ENCODE results near the gene CEND1. TPM values are rescaled to one million over a fixed set of nuclear protein-coding genes. Genes with fewer than 3 reads are reported as not detected.

The CEND1 gene
- total and polyA plus RNA-seq, 2 of the 13 experiments (the other 11 are each of a cell fraction or from before 2014, with no cell fraction given), result not detected

DNA sequence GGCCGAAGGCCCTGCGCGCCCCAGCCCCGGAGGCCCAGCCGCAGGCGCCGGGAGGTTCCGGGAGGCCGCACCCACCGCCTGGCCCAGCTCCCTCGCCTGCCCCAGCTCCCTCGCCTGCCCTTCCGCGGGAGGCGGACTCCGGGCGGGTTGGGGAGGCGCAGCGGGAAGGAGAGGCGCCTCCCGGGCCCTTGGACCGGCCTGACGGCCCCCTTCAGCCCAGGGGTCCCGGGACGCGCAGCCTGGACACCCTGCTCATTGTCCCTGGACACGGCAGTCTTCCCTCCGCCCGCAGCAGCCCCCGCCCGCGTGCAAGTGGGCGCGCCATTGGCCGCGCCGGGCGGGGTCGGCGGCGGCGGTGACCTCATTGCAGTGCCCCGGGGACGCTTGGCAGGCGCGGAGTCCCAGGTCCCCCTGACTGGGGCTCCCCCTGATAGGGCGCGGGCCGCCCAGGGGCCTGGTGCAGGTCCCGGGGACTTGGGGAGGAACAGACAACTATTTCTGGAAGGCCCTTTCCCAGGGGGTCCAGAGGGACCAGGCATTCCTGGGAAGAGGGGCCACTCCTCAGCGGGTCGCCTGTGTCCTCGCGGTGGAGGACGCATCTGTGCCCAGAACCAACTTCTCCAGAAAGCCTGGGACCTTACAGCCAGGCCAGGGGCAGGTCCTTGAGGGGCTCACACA is 43.4 kb upstream of the CEND1 start (continued):
- TF ChIP-seq, protein P1, sequence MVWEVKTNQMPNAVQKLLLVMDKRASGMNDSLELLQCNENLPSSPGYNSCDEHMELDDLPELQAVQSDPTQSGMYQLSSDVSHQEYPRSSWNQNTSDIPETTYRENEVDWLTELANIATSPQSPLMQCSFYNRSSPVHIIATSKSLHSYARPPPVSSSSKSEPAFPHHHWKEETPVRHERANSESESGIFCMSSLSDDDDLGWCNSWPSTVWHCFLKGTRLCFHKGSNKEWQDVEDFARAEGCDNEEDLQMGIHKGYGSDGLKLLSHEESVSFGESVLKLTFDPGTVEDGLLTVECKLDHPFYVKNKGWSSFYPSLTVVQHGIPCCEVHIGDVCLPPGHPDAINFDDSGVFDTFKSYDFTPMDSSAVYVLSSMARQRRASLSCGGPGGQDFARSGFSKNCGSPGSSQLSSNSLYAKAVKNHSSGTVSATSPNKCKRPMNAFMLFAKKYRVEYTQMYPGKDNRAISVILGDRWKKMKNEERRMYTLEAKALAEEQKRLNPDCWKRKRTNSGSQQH (CRISPR knock-in tag; IDR thresholded peaks at IDR 0.05; ENCODE audit: low read depth), result no peak
- TF ChIP-seq, protein P2, sequence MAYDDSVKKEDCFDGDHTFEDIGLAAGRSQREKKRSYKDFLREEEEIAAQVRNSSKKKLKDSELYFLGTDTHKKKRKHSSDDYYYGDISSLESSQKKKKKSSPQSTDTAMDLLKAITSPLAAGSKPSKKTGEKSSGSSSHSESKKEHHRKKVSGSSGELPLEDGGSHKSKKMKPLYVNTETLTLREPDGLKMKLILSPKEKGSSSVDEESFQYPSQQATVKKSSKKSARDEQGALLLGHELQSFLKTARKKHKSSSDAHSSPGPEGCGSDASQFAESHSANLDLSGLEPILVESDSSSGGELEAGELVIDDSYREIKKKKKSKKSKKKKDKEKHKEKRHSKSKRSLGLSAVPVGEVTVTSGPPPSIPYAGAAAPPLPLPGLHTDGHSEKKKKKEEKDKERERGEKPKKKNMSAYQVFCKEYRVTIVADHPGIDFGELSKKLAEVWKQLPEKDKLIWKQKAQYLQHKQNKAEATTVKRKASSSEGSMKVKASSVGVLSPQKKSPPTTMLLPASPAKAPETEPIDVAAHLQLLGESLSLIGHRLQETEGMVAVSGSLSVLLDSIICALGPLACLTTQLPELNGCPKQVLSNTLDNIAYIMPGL (CRISPR knock-in tag; IDR thresholded peaks at IDR 0.05; ENCODE audit: borderline replicate concordance in 1 of 2, low read depth in 1 of 2), result peak in 1 of 2 experiments; percentile 39; a peak in 1 of 4 replicates
- TF ChIP-seq FOXK2 (IDR thresholded peaks at IDR 0.05) (no peak), ZNF510 (CRISPR knock-in tag; IDR thresholded peaks at IDR 0.05; ENCODE audit: low read depth) (no peak), RFX3 (CRISPR knock-in tag; IDR thresholded peaks at IDR 0.05) (no peak), HNRNPLL (IDR thresholded peaks at IDR 0.05; ENCODE audit: low read depth, low read length, poor library complexity, severe bottlenecking) (peak; percentile 33), RORA (CRISPR knock-in tag; IDR thresholded peaks at IDR 0.05) (no peak), ZNF263 (CRISPR knock-in tag; IDR thresholded peaks at IDR 0.05) (no peak), ZNF792 (CRISPR knock-in tag; IDR thresholded peaks at IDR 0.05) (no peak), ZFX (CRISPR knock-in tag; IDR thresholded peaks at IDR 0.05; ENCODE audit: low read depth) (peak; percentile 2; the same call in 1 of the 2 replicates), XBP1 (CRISPR knock-in tag; IDR thresholded peaks at IDR 0.05) (no peak)
- TF ChIP-seq, protein P3, sequence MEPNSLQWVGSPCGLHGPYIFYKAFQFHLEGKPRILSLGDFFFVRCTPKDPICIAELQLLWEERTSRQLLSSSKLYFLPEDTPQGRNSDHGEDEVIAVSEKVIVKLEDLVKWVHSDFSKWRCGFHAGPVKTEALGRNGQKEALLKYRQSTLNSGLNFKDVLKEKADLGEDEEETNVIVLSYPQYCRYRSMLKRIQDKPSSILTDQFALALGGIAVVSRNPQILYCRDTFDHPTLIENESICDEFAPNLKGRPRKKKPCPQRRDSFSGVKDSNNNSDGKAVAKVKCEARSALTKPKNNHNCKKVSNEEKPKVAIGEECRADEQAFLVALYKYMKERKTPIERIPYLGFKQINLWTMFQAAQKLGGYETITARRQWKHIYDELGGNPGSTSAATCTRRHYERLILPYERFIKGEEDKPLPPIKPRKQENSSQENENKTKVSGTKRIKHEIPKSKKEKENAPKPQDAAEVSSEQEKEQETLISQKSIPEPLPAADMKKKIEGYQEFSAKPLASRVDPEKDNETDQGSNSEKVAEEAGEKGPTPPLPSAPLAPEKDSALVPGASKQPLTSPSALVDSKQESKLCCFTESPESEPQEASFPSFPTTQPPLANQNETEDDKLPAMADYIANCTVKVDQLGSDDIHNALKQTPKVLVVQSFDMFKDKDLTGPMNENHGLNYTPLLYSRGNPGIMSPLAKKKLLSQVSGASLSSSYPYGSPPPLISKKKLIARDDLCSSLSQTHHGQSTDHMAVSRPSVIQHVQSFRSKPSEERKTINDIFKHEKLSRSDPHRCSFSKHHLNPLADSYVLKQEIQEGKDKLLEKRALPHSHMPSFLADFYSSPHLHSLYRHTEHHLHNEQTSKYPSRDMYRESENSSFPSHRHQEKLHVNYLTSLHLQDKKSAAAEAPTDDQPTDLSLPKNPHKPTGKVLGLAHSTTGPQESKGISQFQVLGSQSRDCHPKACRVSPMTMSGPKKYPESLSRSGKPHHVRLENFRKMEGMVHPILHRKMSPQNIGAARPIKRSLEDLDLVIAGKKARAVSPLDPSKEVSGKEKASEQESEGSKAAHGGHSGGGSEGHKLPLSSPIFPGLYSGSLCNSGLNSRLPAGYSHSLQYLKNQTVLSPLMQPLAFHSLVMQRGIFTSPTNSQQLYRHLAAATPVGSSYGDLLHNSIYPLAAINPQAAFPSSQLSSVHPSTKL (CRISPR knock-in tag; IDR thresholded peaks at IDR 0.05), result no peak
- TF ChIP-seq, protein P4, sequence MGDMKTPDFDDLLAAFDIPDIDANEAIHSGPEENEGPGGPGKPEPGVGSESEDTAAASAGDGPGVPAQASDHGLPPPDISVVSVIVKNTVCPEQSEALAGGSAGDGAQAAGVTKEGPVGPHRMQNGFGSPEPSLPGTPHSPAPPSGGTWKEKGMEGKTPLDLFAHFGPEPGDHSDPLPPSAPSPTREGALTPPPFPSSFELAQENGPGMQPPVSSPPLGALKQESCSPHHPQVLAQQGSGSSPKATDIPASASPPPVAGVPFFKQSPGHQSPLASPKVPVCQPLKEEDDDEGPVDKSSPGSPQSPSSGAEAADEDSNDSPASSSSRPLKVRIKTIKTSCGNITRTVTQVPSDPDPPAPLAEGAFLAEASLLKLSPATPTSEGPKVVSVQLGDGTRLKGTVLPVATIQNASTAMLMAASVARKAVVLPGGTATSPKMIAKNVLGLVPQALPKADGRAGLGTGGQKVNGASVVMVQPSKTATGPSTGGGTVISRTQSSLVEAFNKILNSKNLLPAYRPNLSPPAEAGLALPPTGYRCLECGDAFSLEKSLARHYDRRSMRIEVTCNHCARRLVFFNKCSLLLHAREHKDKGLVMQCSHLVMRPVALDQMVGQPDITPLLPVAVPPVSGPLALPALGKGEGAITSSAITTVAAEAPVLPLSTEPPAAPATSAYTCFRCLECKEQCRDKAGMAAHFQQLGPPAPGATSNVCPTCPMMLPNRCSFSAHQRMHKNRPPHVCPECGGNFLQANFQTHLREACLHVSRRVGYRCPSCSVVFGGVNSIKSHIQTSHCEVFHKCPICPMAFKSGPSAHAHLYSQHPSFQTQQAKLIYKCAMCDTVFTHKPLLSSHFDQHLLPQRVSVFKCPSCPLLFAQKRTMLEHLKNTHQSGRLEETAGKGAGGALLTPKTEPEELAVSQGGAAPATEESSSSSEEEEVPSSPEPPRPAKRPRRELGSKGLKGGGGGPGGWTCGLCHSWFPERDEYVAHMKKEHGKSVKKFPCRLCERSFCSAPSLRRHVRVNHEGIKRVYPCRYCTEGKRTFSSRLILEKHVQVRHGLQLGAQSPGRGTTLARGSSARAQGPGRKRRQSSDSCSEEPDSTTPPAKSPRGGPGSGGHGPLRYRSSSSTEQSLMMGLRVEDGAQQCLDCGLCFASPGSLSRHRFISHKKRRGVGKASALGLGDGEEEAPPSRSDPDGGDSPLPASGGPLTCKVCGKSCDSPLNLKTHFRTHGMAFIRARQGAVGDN (CRISPR knock-in tag; IDR thresholded peaks at IDR 0.05), result peak; percentile 60; the same call in 1 of the 2 replicates
- TF ChIP-seq, protein P5, sequence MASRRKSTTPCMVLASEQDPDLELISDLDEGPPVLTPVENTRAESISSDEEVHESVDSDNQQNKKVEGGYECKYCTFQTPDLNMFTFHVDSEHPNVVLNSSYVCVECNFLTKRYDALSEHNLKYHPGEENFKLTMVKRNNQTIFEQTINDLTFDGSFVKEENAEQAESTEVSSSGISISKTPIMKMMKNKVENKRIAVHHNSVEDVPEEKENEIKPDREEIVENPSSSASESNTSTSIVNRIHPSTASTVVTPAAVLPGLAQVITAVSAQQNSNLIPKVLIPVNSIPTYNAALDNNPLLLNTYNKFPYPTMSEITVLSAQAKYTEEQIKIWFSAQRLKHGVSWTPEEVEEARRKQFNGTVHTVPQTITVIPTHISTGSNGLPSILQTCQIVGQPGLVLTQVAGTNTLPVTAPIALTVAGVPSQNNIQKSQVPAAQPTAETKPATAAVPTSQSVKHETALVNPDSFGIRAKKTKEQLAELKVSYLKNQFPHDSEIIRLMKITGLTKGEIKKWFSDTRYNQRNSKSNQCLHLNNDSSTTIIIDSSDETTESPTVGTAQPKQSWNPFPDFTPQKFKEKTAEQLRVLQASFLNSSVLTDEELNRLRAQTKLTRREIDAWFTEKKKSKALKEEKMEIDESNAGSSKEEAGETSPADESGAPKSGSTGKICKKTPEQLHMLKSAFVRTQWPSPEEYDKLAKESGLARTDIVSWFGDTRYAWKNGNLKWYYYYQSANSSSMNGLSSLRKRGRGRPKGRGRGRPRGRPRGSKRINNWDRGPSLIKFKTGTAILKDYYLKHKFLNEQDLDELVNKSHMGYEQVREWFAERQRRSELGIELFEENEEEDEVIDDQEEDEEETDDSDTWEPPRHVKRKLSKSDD (CRISPR knock-in tag; IDR thresholded peaks at IDR 0.05; ENCODE audit: low read depth), result no peak

All from HepG2 (cell line).